DLD1 (cell line): ENCODE results near the gene FZD2.
"Not testable (repeated sequence)": the region's sequence is repeated elsewhere in the genome, so short reads cannot be mapped to it uniquely, and the experiment has no call there.

Source experiments
- in situ Hi-C: cut with HindIII; loops from 2 replicates; pipeline ENCODE4 v1.10.0; 2017; ENCODE audit warnings: low sequenced_read_pairs

The FZD2 gene

DNA sequence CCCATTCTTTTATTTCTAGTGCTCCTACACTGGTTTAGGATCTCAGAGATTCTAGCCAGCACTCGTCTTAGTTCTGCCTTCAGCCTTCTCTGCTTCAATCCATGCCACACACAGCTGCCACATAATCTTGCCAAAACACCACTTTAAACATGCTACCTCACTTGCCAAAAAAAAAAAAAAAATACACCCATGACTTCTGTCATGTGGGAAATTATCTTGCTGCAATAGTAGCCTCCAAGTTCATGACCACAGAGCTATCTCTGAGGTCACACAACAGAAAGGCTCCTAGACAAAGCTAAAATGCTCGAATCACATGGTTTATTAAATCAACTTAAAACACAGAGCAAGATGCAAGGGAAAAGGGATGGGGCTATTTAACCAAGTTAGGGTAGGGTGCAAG lies 18.1 kb downstream of the FZD2 start:
- in situ Hi-C loops = no loop called here

DNA sequence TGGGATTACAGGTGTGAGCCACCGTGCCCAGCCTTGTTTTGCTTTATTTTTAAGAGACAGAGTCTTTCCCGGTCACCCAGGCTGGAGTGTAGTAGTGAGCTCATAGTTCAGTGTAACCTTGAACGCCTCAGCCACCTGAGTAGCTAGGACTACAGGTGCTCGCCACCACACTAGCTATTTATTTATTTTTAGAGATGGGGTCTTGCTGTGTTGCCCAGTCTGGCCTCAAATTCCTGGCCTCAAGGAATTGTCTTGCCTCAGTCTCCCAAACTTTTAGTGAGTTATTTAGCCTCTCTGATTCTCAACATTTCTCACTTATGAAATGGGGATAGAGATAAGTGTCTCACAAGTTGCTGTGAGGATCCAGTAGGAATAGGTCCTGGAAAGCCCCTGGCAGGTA lies 21.7 kb downstream of the FZD2 start:
- in situ Hi-C loops = no loop called here

DNA sequence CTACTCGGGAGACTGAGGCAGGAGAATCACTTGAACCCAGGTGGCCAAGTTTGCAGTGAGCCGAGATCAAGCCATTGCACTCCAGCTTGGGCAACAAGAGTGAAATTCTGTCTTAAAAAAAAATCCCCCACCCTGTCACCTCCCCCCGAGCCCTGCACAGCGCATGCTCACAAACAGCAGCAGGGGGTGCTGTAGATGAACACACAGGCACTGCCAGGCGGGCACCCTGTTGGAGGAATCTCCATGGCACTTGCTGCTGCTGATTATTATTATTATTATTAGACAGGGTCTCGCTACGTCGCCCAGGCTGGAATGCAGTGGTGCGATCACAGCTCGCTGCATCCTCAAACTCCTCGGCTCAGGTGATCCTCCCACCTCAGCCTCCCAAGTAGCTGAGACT lies 24.6 kb downstream of the FZD2 start:
- in situ Hi-C loops = no loop called here

DNA sequence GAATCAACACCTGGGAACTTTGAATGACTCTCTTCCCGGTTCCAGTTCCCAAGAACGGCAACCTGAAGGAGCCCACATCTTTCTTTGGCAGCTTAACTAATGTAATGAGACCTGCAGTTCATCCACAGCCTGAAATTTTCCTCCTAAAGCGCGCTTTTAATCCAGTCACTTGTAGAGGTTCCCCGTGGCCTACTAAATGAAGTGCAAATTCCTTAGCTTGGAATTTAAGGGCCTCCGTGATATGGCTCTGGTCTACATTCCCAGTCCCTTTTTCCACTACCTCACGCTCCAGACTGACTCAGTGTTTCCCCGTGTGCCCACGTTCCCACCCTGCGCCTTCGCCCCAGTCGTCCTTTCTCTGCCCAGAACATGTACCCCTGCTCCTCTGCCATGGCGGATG lies 27.2 kb downstream of the FZD2 start:
- in situ Hi-C loops = no loop called here

DNA sequence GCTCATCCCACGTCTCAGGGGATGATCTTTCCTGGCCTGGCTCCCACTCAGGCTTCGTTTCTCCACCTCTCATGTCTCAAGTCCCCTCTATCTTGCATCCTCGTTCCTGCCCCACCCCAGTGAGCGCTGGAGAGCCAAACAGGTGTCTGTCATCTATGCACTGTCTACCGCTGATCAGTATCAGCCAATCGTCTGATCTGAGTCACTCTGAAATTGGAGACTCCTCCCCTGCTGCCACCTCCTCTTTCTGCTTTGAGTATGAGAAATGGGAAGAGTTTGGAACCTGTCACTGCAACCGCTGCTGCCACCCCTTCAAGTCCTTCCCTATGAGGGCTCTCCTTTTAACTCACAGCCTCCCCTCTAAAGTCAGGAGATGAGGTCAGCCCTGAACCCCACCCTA lies 28.0 kb downstream of the FZD2 start:
- in situ Hi-C loops = no loop called here

DNA sequence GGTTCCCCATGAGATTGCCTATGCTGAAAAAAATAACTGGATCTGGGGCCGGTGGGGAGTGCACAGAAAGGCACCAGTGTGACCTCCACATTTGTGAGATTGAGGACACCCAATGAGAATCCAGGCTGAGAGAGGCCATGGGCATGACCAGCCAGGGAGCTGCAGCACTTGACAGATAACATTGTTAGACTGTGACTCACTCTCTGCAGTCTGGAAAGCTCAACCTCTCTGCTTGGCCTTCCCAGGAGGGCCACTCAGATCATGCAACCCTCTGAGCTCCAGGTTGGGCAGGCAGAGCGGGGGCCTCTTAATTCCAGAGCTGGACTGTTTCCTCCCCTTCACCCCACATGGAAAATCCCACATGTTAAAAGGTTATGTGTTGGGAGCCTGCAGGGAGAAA lies 30.1 kb downstream of the FZD2 start:
- in situ Hi-C loops = no loop called here

DNA sequence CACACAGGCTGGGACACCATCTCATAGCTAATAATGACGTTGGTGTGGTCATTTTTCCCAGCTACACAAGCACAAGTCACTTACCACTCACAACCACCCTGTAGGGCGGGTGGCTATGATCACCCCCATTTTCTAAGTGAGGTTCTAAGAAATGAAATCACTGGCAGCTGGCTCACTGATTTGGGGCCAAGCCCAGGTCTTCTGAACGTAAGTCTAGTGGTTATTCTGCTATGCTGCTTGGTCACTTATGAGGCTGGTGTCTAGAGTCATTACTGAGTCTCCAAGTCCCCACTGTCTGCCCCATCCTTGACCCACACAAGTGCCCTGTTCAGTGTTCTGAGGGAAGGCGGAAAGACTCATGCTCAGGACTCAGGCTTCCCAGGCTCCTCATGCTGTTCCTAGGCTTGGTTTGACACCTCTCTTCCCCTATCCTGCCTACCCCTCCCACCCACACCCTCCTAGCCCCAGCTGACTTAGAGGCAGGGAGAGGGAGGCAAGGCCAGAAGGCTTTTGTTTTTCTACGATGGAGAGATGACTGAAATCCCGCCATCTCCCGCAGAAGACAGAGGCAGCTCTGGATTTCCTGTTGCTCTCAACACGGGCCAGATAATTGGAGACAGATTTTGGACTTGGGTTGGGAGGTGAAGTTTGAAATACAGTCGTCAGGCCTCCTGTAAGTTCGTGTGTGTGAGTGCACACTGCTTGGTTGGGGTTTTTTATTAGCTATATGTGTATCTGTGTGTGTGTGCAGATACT lies 32.2 kb downstream of the FZD2 start:
- in situ Hi-C loops = no loop called here

DNA sequence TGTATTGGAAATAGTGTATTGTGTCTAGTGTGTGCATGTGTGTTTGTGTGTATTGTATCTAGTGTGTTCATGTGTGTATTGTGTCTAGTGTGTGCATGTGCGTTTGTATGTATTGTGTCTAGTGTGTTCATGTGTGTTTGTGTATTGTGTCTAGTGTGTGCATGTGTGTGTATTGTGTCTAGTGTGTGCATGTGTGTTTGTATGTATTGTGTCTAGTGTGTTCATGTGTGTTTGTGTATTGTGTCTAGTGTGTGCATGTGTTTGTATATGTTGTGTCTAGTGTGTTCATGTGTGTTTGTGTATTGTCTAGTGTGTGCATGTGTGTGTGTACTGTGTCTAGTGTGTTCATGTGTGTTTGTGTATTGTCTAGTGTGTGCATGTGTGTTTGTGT lies 32.8 kb downstream of the FZD2 start:
- in situ Hi-C loops = not testable (repeated sequence)

DNA sequence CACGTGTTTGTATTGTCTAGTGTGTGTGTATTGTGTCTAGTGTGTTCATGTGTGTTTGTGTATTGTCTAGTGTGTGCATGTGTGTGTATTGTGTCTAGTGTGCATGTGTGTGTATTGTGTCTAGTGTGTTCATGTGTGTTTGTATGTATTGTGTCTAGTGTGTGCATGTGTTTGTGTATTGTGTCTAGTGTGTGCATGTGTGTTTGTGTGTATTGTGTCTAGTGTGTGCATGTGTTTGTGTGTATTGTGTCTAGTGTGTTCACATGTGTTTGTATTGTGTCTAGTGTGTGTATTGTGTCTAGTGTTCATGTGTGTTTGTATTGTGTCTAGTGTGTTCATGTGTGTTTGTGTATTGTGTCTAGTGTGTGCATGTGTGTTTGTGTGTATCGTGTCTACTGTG lies 33.5 kb downstream of the FZD2 start:
- in situ Hi-C loops = not testable (repeated sequence)

DNA sequence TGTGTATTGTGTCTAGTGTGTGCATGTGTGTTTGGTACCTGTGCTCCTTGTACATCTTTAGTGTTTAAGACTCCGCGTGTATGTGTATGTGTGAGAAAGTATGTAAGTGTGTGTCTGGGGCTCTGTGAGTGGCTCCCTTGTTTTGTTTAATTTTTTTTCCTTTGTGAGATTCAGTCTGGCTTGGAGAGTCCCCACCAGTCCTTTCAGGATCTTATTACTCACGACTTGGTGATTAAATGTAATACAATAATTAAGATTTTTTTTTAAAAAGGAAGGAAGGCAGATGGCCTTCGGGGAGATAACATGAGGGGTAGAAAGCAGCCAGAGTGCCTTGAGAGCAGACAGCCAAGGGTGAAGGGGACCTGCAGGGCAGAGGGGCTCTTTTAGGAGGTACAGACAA lies 33.9 kb downstream of the FZD2 start:
- in situ Hi-C loops = no loop called here

DNA sequence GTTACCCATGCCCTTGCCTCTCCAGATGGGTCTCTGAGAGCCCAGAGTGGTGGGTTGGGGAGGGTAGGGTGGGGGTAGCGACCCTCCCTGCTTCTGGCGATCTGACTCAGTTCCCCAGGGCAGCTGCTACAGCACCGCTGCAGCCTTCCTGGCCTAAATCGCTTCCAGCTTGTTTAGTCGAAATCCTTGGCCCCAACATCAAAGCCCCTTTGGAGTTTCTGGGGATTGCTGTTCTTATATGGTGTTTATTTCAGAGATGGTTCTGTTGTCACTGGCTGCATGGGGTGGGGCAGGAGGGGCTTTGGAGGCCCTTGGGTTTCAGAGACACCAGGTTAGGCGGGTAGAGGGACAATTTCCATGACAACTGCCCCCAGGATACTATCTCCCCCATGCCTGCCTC lies 35.9 kb downstream of the FZD2 start:
- in situ Hi-C loops = no loop called here

DNA sequence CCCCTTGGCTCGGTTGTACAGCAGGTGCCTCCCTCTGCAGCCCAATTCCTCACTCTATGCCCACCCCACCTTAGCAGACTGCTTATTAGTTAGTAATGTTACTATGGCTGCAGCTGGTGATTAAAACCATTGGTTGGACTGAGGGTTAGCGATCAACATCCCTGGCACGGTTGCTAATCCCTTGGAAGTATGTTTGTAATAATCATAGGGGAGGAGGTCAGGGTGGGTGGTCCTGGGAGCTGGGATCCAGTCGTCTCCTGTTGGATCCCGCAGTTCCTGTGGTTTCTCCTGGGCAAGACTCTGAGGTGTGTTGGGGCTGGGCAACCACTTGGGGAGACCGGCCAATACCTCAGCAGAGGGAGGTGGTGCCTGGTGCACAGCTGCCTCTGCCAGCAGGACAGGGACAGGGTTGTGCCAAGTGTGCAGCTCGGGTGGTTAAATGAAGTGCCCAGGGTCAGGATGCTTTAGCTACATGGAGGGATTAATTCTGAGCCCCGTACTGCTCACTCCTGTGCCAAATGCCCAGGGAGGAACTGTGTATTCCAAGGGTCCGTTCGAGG lies 38.0 kb downstream of the FZD2 start:
- in situ Hi-C loops = no loop called here

DNA sequence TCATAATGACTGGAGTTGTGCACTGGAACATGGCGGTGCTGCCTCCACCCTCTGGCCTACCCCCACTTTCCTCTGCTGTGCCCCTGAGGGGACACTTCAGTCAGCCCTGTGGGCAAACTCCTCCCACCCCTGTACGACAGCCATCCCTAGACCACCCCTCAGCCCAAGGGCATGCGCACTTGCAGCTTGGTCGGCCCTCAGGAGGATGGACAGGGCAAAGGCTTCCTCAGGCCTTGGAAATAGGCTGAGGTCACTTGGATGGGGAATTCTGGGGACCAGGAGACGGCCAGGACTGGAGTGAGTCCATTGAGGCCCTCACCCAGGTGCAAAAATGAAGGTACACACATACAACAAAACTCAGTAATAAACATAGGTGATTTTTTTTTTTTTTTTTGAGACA lies 41.0 kb downstream of the FZD2 start:
- in situ Hi-C loops = no loop called here

DNA sequence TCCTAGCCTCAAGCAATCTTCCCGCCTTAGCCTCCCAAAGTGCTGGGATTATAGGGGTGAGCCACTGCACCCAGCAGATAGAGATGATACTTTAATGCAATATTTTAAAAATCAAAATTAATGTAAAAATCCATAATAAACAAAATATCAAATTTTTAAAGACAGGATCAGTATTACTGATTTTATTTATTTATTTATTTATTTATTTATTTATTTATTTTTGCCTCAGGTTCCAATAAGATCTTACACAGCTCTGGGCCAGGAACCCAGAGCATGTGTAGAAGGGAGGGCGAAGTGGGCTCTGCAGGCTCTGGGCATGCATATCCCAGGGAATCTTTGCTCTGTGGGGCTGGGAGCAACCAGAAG lies 41.6 kb downstream of the FZD2 start:
- in situ Hi-C loops = no loop called here

DNA sequence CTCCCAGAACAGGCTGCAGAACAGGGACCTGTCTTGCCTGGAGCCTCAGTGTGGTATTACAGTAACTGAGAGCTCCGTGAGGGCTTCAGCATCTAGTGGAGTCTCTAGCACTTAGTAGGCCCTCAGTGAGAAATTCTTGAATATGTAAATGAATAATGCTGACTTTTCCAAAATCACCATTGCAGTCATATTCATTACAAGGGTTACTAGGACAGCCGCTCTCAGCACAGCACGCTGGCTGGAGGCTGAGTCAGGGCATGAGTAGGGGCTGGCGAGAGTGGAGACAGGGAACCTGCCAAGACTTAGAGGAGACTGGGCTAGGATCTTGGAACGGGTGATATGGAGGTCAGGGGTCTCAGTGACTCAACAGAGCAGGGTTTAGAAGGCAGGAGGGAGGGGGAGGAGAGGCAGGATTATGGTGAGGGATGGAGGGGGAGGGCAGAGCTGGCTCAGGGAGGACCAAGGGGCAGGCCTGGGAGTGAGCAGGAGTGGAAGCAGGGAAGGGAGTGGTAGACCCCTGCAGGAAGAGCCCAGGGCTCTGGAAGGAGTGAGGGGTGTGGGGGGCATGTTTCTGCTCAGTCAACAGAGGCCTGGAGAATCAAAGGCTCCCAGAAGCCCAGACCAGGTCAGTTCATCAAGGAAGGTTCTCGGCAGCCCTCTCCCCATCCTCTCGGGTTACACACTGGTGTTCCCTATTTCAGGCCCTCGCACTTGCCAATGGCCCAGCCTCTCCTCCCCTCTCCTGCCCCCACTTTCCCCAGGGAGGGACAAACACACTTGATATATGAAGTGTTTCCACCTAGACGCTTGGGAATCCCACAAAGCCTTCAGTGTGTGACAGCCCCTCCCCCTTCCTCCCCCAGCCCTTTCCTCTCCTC lies 42.3 kb downstream of the FZD2 start:
- in situ Hi-C loops = no loop called here

DNA sequence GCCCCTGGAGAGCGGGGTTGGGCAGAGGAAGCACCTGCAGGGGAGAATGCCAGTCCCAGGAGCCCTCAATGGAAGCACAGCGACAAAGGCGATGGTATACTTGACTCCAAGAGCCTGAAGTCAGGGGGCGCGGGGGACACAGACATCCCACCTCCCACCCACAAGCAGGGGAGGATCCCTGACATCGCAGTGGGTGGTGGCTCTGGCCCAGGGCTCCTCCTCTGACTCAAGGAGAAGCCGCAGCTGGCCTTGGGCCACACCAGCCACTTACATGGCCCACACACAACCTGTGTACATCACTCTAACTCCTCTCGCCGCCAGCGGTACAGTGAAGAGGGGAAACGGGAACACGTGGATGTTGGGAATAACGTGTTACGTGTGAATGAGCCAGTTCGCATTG lies 44.3 kb downstream of the FZD2 start:
- in situ Hi-C loops = no loop called here

DNA sequence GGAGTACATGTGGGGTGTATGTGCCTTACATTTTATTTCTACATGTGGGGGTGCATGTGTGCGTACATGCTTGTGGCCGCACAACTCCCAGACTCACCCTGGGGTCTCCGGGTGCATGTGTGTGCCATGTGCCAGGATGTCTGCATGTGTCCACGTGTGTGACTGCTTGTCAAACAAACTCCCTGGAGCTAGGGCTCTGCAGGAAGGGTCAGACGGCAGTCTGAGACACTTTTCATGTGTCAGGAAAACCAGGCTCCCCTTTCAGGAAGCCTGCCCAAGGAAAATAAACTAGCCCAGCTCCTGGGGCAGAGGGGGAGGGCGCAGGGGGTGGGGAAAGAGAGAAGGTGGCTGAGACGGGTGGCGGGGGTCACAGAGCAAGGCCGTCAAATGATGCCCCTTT lies 44.7 kb downstream of the FZD2 start:
- in situ Hi-C loops = no loop called here

DNA sequence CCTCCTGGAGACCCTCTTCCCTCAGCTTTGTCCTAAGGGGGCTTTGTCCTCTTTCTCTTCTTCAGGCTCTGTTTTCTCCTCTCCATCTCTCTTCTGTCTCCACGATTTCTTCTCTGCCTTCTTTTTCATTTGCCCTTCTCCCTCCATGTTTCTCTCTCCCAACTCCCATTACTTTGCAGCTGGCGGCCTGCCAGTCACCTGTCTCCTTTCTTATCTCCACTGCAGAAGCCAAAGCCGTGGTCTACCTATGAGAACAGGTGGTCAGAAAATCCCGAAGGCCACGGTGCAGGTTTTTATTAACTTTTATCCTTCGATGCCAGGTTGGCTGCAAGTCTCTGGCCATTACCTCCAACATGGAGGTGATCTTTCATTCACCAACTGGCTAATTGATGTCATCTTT lies 45.1 kb downstream of the FZD2 start:
- in situ Hi-C loops = no loop called here

DNA sequence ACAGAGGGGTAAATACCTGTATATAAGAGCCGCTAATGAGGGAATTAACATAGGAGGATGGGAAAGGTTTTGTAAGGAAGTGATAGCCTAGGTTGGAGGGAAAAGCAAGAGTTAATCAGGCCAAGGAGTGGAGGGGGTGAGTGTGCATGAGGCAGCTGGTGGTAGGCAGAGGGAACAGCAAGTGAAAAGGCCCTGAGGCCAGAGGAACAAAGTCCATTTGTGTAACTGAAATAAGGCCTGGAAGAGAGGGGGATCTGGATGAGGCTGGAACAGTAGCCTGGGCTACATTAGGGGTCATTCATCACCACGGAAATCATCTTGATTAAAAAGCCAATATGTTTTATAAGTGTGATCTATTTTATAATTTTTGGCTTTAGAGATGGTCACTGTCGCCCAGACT lies 45.7 kb downstream of the FZD2 start:
- in situ Hi-C loops = no loop called here

DNA sequence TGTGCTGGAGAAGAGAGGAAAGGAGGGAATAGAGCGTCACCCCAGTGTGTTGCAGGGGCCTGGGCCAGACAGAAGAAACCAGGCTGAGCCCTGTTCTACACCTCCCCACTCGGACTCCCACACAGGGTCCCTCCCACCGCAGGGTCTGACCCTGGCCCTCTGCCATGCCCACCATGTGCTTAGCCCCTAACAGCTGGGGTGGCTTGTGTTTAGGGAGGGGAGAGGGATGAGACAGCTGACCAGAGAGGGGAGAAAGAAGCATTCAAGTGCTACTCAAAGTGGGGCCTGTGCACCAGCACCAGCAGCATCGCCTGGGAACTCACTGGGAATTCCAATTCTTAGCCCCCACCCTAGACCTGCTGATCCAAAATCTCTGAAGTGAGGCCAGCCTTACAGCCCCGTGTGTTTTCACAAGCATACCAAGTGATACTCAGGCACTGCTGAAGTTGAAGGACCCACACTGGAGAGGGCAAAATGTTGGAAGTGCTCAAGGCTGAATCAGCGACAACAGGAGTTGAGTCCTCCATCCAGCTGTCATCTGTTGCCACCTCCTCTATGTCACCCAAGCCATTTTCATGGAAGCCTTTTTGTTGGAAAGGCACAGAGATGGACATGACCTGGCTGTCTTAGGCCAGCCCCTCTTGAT lies 47.0 kb downstream of the FZD2 start:
- in situ Hi-C loops = no loop called here

DNA sequence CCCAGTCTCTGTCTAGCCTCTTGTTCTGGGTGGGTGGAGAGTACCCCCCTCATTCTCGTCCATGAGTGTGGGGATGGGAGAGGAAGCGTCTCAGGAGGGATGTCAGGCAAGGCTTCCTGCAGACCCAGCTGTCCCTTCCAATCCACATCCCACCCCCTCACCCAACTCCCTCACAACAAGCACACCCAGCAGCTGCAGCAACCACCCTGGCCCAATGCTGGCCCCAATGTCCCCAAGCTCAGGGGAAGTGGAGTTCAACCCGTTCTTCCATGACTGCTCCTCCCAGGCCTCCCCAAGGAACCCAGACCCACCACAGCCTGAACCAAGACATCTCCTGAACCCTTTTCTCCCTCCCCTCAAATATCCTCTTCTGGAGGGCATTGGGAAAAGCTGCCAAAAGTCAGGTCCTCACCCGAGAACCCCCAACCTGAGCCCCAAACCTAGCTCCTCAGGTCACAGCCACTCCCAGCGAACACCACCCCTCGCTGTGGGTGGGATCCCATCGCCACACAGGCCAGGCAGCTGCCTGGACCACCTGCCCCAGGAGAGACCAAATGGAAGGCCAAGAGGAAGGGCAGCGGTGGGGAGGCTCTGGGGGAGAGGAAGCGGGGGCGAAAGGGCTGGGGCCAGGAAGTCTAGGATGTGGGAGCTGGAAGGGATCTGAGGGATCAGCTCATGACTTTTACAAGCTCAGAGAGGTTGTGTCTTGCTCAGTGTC lies 47.6 kb downstream of the FZD2 start:
- in situ Hi-C loops = no loop called here
